HepG2 (cell line): ENCODE results near the gene GLE1. TPM values are rescaled to one million over a fixed set of nuclear protein-coding genes. Genes with fewer than 3 reads are reported as not detected.

Experiments used
- CREM ChIP-seq, 2 experiments: sonication (generic) in 1 of 2; formaldehyde crosslinking in 1 of 2; IDR thresholded peaks; 2 replicates each; pipeline versions ENCODE4 v1.4.0 to v1.6.1; 2016 to 2020; ENCODE audit warnings: antibody characterized with exemption in 1 of 2, mild to moderate bottlenecking in 1 of 2, missing genetic modification reagents in 1 of 2
- EEA1 ChIP-seq: sonication (generic); formaldehyde crosslinking; IDR thresholded peaks from 2 replicates; pipeline ENCODE4 v1.5.1; 2020; ENCODE audit warnings: mild to moderate bottlenecking, missing genetic modification reagents, borderline replicate concordance
- FOXK1 ChIP-seq: sonication (generic); formaldehyde crosslinking; IDR thresholded peaks from 2 replicates; pipeline ENCODE4 v1.4.0; 2020; ENCODE audit warnings: low read depth, missing genetic modification reagents, borderline replicate concordance
- GRHL1 ChIP-seq: sonication (generic); formaldehyde crosslinking; conservative IDR thresholded peaks from 2 replicates; pipeline ENCODE4 v1.8.0; 2022; ENCODE audit warnings: missing genetic modification reagents
- IRF2 ChIP-seq: IDR thresholded peaks from 2 replicates; pipeline ENCODE4 v1.6.1; 2018; ENCODE audit warnings: missing genetic modification reagents, missing compliant biosample characterization
- ZGPAT ChIP-seq: IDR thresholded peaks from 2 replicates; pipeline ENCODE4 v1.6.1; 2016; ENCODE audit warnings: mild to moderate bottlenecking
- ZHX2 ChIP-seq, 2 experiments: sonication (generic) in 1 of 2; formaldehyde crosslinking in 1 of 2; IDR thresholded peaks; 2 replicates each; pipeline versions ENCODE4 v1.6.1 to v1.9.0; 2014 to 2022; ENCODE audit warnings: antibody characterized with exemption in 1 of 2, borderline replicate concordance in 1 of 2, inconsistent platforms in 1 of 2, low read depth in 1 of 2, missing genetic modification reagents in 1 of 2
- ZNF407 ChIP-seq: sonication (generic); formaldehyde crosslinking; IDR thresholded peaks from one replicate; pipeline ENCODE4 v1.5.1; 2020; ENCODE audit warnings: mild to moderate bottlenecking, missing genetic modification reagents; ENCODE audit errors: not compliant biosample characterization
- ZNF580 ChIP-seq: IDR thresholded peaks from 2 replicates; pipeline ENCODE4 v1.6.1; 2016; ENCODE audit warnings: low read depth, borderline replicate concordance
- polyA plus RNA-seq, 8 experiments: library from polyadenylated mRNA; depleted of rRNA in 3 of 8; stranded (reverse) in 7 of 8; unstranded in 1 of 8; fragments of >200 nt; fragmentation: Illumina TruSeq in 4 of 8; extraction: Trizol in 4 of 8; gene quantifications; 2 replicates each; pipeline versions ENCODE4 v1.2.1 to v1.2.3, GENCODE V29; 2011 to 2016; ENCODE audit warnings: low read depth in 4 of 8, missing spikeins in 1 of 8, mixed read lengths in 1 of 8; ENCODE audit not compliant: insufficient read depth in 1 of 8
- total RNA-seq, 5 experiments: library from RNA; depleted of rRNA; stranded (reverse); fragments of >200 nt; fragmentation: Illumina TruSeq; extraction: Trizol; gene quantifications; 2 replicates each; pipeline ENCODE4 v1.2.3, GENCODE V29; 2016; ENCODE audit warnings: low read depth in 1 of 5

GLE1 gene
- total and polyA plus RNA-seq, 2 of the 13 experiments (the other 11 are each of a cell fraction or from before 2014, with no cell fraction given) = 14.7 to 28.8 TPM

GRCh38 chr9:128555180-128555721 lies 50.7 kb downstream of the GLE1 start (continued):
- no peak for TF ChIP-seq GRHL1 (CRISPR knock-in tag)
- no peak for TF ChIP-seq EEA1
- peak; percentile 30; the same call in 1 of the 2 replicates for TF ChIP-seq FOXK1 (CRISPR knock-in tag)
- 0 out of 2 replicates have a peak, but pooled peaks have one; percentile 1 for TF ChIP-seq ZGPAT (CRISPR knock-in tag)
- TF ChIP-seq CREM (IDR thresholded peaks at IDR 0.05) = no peak
- no peak for TF ChIP-seq CREM (CRISPR knock-in tag; IDR thresholded peaks at IDR 0.05)
- 0 out of 2 replicates have a peak, but pooled peaks have one; percentile 57 for TF ChIP-seq IRF2
- TF ChIP-seq ZNF407 (CRISPR knock-in tag) = no peak
- TF ChIP-seq ZHX2 (IDR thresholded peaks at IDR 0.05; ENCODE audit: low read depth) = 0 out of 2 replicates have a peak, but pooled peaks have one; percentile 20
- no peak for TF ChIP-seq ZHX2 (CRISPR knock-in tag; IDR thresholded peaks at IDR 0.05; ENCODE audit: borderline replicate concordance)
- no peak for TF ChIP-seq ZNF580 (CRISPR knock-in tag)
